HG02981 (cell line): ENCODE data around the gene BRSK1.

Source experiments
- ATAC-seq: cut with Tn5 transposase; IDR thresholded peaks from one replicate; pipeline ENCODE4 v1.9.1; 2021; ENCODE audit warnings: mild to moderate bottlenecking, moderate library complexity; ENCODE audit not compliant: unreplicated experiment

The BRSK1 gene

GRCh38 chr19:55273978-55274707, 9.7 kb upstream of the BRSK1 start:
- ATAC-seq: no peak

DNA sequence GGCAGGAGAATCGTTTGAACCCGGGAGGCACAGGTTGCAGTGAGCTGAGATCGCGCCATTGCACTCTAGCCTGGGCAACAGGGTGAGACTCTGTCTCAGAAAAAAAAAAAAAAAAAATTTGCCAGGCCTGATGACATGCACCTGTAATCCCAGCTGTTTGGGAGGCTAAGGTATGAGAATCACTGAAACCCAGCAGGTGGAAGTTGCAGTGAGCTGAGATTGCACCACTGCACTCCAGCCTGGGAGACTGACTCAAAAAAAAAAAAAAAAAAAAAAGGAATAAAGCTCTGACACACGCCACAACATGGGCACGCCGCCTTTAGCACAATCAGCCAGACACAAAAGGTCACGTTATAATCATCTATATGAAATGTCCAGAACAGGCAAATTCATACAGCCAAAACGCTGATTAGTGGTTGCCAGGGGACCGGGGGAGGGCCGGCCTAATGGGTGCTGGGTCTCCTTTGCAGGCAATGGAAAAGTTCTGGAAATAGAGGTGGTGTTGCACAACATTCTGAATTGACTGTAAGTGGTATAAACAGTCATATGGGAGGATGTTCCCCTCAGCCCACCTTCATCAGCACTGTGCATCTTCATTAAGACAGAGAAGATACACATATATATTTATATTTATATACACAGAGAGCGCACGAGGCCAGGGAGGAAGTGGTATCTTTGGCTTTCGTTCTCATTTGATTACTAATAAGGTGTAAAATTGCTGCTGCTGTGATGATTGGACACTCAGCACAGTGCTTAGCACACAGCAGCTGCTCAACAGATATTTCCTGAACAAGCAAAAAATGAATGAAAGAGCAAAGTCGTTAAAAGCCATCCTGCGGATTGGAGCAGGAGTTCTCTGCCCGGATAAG, 7.7 kb upstream of the BRSK1 start:
- peak; percentile 49 for ATAC-seq

DNA sequence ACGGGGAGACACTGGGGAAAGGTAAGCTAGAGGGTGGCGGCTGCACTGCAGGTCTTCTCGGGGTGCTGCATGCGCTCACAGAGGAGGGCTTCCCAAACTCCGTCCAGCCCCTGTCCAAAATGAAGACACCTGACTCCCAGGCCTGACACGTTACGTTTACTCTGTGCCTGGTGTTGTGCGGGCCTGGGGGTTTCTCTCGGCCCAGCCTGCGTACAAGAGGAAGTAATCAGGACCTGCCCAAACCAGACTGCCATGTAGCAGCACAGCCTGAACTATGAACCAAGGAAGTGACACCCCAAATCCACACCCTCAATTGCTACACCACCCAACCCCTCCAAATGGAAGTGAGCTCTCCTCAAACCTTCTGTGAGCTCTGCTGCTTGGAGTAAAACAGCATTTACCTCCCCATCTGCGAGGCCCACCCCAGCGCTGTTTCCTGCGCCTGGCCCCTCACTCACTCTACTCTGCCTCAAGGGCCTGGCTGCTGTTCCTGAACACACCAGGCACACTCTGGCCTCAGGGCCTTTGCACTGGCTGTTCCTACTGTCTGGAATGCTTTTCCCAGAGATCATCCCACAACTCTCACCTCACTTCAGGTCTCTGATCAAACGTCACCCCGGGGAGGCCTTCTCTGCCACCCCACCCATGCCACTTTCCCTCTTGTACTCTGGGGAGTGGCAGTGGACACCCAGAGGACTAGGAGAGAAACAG, 6.9 kb upstream of the BRSK1 start:
- ATAC-seq: no peak

GRCh38 chr19:55277494-55277893, 6.3 kb upstream of the BRSK1 start:
- ATAC-seq: no peak

DNA sequence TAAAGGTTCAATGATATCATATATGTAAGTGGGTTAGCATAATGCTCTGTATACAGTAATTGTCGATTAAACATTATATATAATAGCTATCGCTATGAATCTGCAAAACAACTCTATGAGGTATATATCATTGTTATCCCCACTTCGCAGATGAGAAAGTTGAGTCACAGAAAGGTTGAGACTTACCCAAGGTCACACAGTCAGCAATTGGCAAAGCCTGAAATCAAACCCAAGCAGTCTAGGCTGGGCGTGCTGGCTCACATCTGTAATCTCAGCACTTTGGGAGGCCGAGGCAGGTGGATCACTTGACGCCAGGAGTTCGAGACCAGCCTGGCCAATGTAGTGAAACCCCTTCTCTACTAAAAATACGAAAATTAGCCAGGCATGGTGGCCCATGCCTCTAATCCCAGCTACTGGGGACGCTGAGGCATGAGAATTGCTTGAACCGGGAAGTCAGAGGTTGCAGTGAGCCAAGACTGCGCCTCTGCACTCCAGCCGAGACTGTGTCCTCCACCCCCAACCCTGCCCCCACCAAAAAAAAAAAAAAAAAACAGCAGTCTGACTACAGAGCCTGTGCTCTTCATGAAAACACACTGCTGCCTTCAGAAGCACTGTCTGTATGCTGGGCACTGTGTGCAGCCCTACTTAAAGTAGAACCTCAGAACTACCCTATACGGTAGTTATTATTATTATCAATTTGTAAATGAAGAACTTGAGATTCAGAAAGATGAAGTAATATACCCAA, 5.2 kb upstream of the BRSK1 start:
- ATAC-seq: no peak

- no peak for ATAC-seq
Measured at GRCh38 chr19:55279340-55279739, 4.5 kb upstream of the BRSK1 start.

GRCh38 chr19:55279770-55280643, 3.8 kb upstream of the BRSK1 start, which contains the start of gene HSPBP1:
Gene HSPBP1 (minus strand): TSS chr19:55280110. CDS start chr19:55279608, 502 bp downstream.
- ATAC-seq: peak; percentile 66

GRCh38 chr19:55284405-55285058, 735 bp downstream of the BRSK1 start:
- no peak for ATAC-seq

GRCh38 chr19:55285229-55285890, 1.6 kb downstream of the BRSK1 start:
- ATAC-seq: no peak

- ATAC-seq: no peak
Measured at GRCh38 chr19:55287361-55288079, 3.7 kb downstream of the BRSK1 start.

GRCh38 chr19:55289117-55289796, 5.5 kb downstream of the BRSK1 start:
- ATAC-seq: no peak

- ATAC-seq: no peak
Measured at GRCh38 chr19:55297267-55297666, 13.5 kb downstream of the BRSK1 start.

- ATAC-seq: no peak
Measured at GRCh38 chr19:55299991-55300390, 16.2 kb downstream of the BRSK1 start.

DNA sequence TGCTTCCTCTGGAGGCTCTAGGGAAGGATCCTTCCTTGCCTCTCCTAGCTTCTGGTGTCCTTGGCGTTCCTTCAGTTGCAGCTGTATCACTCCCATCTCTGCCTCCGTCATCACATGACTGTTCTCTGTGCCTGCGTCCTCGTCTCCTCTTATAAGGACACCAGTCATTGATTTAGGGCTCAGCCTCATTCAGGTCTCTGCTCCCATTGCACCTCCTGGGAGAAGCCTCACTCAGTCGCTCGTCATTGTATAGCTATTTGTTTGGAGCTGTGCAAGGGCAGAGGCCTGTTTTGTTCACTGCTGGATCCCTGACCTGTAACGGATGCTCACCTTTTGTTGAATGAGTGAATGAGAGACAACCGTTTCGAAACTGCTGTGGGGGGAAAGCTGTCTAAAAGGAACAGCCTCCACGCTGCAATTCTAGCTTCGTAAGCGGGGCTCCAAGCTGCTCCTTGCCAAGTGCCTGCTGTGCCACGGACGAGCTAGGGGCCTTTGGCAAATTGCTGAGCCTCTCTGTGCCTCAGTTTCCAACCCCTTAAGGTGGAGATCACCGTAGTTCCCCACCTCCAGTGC, 17.2 kb downstream of the BRSK1 start:
- ATAC-seq: no peak

GRCh38 chr19:55301459-55302317, 17.9 kb downstream of the BRSK1 start:
- ATAC-seq: no peak

DNA sequence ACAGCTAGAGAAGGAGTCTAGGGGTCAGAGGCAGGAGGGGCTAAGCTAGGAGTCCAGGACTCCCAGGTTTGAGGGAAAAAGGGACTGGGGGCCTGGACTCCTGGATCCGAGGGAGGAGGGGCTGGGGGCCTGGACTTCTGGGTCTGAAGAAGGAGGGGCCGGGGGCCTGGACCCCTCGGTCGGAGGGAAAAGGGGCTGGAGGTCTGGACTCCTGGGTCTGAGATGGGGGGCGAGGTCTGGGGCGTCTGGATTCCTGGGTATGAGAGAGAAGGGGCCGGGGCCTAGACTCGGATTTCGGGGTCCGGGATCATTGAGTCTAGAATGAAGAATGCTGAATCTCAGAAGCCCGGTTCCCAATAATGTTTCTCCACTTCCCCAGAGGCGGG, 18.5 kb downstream of the BRSK1 start:
- ATAC-seq: no peak
